ENCODE data around the gene SV2C.

GRCh38 chr5:76143884-76144283 lies 60.7 kb downstream of the SV2C start:
- TF ChIP-seq POLR2A (IDR thresholded peaks at IDR 0.05), result no peak
- TF ChIP-seq CTCF (IDR thresholded peaks at IDR 0.05), result no peak
